CD4-positive, alpha-beta T cell treated with Interferon alpha-2 for 1 hour (primary cell): ENCODE data around the gene PARD3.
"Not testable (repeated sequence)": the region's sequence is repeated elsewhere in the genome, so short reads cannot be mapped to it uniquely, and the experiment has no call there.

ENCODE experiments used
- DNase-seq, 2 donors: peaks; one replicate each; pipeline ENCODE4 v3.0.0-alpha.2; 2020 to 2022

PARD3 gene

DNA sequence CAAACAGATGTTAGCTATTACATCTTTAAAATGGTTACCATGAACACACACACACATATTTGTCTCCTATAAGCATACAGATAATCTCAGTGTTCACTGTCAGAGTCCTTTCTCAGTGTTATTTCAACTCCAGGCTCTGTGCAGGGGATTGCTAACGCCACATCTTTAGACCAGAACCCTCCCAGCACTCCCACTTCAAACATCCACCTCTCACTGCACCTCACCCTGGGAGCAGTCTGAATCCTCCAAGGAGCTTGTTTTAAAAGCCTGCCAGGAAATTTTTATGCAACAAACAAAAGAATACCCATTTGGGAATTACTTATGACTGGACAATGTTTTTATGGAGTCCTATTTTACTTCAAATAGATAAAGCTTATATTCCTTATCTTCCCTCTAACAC is 107.4 kb downstream of the PARD3 start:
- DNase-seq, result no peak

DNA sequence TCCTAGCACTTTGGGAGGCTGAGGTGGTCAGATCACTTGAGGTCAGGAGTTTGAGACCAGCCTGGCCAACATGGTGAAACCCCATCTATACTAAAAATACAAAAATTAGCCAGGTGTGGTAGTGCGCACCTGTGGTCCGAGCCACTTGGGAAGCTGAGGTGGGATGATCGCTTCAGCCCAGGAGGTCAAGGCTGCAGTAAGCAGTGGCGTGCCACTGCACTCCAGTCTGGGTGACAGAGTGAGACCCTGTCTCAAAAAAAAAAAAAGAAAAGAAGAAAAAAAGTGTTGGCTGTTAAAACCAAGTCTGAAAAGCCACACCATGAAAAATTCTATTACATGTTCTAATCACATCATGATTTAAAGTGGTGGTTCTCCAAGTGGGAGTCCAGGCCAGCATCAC is 108.1 kb downstream of the PARD3 start:
- not testable (repeated sequence) for DNase-seq

DNA sequence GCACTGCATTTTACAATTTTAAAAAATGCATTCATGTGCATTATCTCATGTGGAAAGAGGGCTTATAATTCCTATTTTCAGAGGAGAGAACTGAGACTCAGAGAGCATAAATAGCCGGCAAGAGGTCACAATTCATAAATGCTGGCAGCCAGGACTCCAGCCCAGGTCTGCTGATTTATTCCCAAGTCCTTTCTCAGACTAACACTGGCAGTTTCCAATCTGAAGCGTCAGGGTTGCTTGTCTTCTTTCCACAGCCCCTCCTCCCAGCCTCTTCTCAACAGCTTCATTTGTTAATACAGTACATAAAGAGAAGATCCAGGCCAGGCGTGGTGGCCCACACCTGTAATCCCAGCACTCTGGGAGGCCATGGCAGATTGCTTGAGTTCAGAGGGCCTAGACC is 108.9 kb downstream of the PARD3 start:
- DNase-seq, result no peak

DNA sequence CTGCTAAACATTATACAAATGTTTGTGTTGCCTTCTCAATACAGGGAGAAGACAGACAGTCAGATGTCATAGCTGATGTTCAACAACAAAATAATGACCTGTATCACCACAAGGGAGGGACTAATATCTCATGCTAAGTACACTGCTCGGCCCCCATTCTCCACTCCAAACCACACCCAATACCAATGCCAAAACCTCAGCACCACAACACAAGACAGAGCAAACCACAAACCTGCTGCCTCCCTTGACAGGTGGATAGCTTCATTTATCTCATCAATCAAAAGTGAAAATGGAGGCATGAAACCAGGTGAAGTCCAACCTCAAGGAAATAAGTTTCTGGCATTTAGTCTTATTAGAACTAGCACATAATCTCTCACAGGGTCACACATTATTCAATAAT is 109.5 kb downstream of the PARD3 start:
- no peak for DNase-seq

DNA sequence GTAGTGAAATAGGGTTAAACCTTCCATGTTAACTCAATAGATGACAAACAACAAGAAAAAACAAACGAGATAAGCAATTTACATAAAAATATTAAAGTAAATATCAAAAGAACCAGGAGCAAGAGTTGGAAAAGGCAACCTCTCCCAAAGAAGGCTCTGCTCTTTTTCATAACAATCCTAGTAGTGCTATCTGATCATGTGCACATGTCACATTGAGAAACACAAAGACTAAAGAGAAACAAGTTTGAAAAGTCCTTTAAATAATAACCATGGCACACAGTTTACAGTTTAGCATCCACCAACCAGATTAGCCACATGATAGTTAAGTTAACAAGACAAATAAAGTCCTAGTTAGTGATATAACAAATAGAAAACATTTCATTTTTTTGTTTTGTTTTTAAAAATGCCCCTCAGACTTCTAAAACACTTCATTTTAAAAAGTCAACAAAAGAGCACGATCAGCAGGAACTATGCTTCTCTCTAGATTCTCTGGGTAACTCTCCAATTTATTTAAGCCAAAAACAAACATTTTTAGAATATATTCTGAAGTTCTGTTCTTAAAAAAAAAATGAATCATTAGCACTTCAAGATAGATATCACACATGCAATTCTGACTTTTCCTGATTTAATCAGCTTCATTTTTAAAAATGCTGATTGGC is 110.4 kb downstream of the PARD3 start:
- no peak for DNase-seq

DNA sequence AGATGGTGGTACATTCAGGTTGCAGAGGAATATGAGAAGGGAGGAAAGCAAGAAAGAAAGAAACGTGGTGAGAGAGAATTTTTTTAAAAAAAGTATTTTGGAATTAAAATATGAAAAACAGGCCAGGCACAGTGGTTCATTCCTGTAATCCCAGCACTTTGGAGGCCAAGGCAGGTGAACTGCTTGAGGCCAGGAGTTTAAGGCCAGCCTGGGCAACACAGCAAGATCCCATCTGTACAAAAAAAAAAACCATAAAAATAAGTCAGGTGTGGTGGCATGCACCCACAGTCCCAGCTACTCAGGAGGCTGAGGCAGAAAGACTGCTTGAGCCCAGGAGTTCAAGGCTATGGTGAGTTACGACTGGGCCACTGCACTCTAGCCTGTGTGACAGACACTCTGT is 112.1 kb downstream of the PARD3 start:
- DNase-seq, result no peak

DNA sequence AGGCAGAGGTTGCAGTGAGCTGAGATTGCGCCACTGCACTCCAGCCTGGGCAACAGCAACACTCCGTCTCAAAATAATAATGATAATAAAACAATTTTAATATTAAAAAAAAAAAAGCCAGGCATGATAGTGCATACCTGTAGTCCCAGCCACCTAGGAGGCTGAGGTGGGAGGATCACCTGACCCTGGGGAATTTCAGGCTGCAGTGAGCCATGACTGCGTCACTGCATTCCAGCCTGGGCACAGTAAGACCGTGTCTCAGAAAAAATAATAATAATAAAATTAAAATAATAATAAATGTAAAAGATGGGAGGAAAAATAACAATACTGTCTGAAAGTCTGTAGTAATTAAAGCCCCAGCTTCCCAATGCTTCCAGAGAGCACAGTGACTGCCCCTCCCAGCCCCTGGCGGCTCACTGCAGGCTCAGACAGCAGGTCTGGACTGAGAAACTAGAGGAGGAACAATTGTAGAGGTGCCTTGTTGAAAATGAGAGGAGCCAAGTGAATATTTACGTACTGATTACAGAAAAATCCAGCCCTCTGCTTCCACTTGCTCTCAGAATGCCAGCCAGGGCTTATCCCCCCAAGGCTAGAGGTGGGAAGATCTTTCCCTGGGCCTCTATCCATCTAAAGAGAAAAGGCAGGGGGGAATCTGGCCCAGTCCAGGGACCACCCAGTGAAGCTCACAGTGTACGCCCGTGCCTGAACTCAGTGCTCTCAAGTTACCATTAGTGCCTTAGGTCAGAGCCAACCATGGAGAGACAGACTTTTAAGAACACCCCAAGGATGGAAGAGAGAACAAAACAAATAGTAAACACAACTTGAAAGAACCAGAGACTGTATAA is 112.8 kb downstream of the PARD3 start:
- no peak for DNase-seq

DNA sequence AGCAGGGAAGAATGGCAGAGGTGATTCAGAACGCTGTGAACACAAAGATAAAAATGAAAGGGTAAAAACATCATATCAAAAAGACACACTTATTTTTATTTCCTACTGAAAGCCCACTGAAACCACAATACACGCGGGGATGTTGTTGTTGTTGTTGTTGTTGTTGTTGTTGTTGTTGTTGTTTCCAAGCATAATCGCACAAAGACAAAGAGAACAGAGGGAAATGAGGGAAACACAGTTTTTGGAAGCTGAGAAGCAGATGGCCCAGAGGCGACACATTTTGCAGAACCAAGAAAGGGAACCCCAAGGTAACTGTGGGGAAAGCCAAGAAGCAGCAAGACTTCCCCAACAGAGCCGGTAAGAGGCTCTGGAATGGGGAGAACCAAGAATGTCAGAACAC is 113.9 kb downstream of the PARD3 start:
- no peak for DNase-seq

DNA sequence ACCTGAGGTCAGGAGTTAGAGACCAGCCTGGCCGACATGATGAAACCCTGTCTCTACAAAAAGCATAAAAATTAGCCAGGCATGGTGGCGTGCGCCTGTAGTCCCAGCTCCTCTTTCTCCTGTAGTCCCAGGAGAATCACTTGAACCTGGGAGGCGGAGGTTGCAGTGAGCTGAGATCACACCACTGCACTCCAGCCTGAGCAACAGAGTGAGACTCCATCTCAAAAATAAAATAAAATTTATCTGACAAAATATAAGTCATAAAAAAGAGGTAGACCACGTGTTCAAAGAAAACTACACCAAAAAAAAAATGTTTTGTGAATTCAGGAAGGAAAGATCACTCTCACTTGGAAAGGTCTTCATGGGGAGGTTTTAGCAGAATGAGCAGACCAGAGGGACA is 114.3 kb downstream of the PARD3 start:
- not testable (repeated sequence) for DNase-seq

DNA sequence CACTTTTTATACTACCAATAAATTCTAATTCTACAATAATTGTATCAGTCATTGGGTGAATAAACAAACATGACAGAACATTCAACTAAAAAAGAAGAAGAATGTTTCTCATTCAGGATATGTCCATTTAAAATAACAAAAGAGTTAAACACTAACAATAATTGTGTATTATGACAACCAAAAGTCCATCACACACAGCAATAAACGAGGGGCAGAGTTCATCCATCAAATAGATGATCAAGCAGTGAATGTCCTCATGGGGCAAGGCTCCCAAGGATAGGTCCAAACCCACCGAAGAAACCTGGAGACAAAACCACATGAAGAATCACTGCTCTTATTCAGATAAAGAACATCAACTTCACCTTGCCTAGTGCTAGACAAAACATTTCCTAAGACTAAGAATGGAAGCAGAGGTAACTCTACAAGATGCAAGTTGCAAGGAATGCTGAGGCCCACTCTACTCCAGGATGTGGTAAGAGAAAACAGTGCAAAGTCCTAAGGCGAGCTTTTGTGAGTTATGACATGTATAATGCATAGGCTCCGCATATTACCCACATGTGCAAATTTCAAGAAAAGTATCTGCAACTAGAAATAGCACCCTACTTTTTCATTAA is 115.1 kb downstream of the PARD3 start:
- DNase-seq, result no peak

DNA sequence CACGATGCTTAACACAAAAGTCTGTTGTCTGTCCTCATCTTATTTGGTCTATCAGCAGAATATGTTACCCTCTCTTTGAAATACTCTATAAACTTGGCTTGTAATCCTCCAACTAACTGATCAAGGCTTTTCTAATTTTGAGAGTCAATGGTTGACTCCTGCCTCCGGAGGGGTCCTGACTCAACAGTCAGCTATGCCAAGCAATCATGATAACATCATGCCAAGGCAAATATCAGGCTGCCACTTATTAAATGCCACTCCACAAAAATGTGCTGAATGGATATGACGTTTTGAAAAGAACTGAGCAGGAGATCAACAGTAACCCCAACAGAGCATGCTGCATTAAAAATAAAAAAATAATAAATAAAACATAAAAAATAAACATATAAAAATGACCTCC is 116.1 kb downstream of the PARD3 start:
- DNase-seq, result no peak

DNA sequence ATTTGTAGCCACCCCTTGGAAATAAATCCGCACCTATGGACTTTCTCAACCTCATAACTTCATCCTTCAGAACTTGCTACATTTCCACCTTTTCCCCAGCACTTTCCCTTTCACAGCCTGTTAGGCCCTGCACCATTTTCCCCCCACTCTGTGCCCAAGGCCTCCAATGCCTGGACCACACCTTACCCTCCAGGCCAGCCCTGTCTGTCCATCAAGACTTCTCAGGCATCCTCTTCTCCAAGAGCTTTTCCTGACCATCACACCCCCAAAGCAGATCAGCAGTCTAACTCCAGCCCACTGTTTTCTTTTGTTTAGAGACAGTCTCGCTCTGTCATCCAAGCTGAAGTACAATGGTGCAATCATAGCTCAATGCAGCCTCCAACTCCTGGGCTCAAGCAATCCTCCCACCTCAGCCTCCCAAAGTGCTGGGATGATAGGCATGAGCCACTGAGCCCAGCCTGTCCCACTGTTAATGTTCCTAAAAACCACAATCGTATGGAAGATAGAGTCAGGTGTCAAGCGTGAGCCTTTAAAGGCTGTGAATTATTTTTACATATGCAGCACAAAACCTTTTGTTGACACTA is 116.8 kb downstream of the PARD3 start:
- no peak for DNase-seq

DNA sequence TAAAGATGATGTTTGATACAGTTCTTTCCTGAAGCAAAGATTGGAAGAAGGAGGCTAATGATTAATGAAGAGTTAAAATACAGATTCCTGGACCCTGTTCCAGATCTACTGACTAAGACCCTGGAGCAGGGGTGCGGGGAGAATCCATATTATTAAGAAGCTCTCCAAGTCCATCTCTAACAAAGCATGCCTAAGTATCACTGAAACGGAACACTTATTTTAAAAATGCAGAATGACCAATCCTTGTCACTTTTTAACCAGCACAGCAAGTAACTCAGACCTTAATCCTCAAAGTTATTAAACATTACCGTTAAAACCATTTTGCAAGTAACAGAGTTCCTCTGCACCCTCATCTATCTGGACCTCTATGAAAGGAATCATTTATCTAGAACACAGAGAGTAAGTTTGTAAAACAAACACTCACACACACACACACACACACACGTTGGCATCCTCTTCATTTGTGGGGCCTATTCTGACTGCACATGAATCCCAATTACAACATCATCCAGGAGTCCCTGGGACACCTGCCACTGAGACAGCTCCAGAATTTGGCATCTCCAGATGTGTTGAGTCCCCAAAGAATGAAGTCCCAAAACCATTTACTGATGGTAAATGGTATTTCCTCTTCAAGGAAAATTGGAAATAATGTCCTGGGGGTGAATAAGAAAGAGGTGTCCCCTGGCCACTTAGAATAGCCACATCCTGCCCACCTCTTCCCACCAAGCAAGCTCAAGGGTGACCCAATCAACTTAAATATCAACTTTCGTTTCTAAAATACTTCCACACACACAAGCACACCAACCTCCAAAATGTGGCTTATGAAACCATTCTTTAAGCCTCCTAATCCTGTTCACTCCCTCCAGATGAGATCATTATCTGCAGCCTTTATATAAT is 117.5 kb downstream of the PARD3 start:
- no peak for DNase-seq

DNA sequence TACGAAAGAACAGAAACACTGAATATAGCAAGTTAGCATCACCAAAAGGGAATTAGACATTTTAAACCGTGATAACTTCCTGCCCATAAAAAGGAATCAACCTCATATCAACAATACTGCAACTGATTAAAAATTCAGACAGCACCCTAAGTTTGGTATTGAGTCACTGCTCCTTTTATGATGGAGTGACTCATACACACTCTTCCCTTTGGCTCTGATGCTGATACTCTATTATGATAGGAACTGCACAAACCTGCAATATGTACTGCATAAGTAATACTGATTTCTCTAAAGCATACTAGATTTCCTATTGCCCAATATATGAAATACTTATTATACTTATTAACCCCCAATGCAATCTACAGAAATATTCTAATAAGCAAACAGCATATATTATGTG is 118.7 kb downstream of the PARD3 start:
- no peak for DNase-seq

DNA sequence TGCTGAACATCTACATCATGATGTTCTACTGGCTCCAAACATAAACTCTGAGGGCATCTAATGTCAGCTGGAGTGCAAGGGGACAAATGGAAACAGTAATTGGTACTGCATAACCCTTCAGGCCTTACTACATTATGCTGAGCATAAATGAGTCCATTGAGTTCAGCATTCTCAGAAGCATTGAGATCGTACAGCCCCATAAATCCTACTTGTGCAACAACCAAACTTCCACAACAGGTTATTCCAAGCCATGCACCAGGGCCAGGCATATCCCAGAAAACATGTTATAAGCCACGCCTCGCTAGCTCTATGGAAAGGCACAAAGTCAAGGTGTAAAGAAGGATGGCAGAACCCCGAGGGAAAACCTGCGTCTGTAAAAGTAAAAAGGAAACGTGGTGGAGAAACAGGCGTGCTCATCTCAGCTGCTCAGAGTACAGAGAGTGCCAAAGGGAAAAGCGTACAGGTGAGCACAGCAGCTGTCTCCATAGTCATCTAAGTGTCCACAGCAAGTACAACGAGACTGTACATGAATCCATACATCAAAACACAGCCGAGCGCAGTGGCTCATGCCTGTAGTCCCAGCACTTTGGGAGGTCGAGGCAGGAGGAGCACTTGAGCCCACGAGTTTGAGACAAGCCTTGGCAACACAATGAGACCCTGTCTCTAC is 124.6 kb downstream of the PARD3 start:
- no peak for DNase-seq

DNA sequence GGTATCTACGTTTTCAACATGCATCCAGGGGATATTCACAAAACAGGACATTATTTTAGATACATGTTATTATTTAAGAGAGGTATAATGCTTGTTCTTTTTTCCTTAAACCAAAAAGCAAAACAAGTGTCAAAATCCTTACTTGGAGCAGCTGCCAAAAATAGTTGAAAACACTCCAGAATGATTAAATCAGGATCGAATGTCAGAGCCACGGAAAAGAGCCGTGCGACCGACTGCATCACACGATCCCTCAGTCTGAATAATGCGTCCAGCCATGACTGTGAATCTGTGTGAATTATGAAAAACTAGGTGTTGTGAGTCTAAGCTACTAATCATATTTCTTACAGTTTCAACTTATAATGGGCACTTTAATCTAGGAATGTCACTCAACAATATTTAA is 126.0 kb downstream of the PARD3 start:
- DNase-seq, result no peak

DNA sequence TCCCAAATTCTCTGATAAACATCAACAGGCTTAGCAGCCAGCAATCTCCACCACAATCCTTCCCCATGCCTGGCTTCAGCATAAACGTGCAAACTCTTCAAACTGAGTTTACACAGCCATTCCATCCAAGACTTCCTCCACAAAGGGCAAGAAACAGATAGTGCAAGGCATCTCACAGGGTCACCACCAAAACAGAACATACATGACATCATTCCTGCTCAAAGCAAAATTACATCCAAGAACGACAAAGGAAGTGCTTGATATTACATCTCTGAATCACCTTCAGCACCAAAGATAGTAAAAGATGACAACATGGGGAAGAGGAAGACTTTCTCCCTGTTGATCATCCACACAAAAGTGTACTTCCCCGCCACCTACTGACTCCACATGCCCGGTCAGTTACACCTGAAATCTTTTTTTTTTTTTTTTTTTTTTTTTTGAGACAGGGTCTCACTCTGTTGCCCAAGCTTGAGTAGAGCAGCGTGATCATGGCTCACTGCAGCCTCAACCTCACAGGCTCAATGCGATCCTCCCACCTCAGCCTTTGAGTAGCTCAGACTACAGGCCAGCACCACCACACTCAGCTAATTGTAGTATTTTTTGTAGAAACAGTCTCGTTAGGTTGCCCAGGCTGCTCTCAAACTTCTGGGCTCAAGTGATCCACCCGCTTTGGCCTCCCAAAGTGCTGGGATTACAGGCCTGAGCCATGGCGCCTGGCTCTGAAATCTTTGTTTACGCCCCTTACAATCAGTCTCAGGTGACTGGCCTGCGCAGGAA is 127.5 kb downstream of the PARD3 start:
- no peak for DNase-seq

DNA sequence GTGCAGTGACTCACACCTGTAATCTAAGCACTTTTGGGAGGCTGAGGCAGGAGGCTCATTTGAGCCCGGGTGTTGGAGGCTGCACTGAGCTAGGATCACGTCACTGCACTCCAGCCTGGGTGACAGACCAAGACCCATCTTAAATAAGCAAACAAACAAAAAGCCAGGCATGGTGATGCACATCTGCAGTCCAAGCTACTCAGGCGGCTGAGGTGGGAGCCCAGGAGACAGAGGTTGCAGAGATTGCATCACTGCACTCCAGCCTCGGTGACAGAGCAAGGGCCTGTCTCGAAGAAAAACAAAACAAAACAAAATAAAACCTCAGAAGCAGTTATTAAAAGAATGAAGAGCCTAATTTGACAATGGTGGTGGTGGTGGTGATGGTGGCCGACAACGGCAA is 132.5 kb downstream of the PARD3 start:
- no peak for DNase-seq

DNA sequence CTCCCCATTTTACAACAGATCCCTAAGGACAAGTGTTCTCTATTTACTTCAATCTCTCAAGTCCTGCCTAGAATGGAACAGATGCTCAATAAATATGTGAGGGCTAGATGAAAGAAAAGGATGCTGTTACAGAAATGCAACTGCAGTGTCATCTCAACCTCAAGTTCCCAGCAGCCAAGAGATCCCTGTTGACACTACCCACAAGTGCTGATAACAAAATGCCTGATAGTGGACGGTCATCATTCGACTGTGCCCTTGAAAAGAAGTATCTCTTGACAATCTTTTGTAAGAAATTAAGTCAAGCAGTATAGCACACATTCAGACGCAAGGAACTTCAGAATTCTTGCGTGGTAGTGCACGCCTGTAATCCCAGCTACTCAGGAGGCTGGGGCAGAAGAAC is 133.2 kb downstream of the PARD3 start:
- DNase-seq, result no peak

DNA sequence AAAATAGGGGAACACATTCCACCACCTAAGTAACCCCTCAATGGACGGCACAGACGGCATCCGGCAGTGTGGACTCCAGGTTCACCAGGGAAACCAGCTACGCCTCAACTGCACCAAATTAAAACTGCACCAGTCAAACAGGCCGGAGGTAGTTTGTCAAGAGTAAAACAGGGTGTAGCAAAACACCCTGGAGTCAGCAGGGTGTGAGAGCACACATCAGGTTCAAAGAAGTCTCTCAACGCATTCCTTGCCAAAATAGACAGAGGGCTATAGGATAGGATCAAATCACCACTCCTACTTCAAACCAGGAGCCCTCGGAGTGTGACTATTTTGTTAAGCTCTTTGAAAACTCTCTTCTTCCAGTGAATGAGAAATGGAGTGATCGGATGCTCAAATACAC is 135.9 kb downstream of the PARD3 start:
- DNase-seq, result no peak

DNA sequence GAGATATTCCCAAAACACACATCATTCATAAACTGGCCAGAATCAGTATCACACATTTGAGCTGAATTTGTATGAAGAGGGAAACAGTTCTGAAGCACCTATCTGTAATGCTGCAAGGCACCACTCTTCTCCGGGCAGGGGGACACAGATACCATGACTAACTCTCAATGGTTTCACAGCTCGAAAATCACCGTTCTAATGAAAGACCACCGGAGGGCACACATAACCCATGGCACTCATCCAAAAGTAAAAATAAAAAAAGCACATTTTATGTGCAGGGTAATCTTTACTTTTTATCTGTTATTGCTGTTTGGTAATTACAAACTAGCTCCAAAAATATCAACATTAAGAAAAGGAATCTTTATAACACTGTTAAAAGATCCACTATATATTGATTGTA is 137.5 kb downstream of the PARD3 start:
- no peak for DNase-seq
